ENCODE results near the gene FBXL7.

DNA sequence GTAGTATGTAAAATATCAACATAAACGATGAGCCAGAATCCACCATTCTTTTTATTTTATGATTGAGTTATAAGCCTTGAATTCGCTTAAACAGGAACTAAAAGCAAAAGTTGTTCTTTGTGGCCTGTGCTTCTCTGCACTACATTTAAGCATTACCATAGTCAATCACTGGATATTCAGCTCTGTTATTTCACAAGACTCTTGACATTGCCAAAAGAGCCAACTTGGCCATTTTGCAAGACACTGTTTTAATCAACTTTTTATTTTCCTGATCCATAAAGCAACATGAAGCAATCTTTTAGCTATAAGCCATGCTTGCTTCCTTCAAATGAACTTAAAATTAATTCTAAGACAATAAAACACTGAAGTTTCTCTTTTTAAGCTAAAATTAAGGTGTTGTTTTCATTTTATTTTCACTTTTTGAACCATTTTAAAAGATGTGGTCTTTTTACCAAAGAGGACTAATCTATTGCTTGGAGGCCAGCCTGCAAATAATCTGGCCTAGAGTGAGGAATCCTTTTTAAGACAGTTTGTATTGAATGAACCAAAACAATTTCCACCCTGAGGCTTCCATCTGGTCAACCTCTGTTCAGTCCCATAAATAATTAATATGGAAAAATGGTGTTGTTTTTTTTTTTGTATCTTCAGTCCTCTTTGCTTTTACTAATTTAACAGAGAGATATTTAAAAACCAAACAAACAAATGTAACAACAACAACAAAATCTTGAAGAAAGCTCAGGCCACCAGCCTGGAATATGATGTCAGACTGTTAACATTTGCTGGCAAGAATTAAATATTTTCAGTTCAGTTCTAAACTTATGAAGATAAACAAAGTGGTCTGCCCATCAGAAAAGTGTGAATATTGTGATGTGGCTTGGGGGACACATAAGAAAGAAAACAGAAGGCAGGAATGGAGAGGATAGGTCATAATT, 405.2 kb downstream of the FBXL7 start:
- TF ChIP-seq CTCF (conservative IDR thresholded peaks at IDR 0.05) (no peak), ZFX (IDR thresholded peaks at IDR 0.05) (no peak)

All from C4-2B (cell line).